ENCODE measurements around the gene ARFGAP2. TPM values are rescaled to one million over a fixed set of nuclear protein-coding genes. Genes with fewer than 3 reads are reported as not detected.

The ARFGAP2 gene
- total RNA-seq (10 to 100 TPM; 65.8 to 68.2 TPM), polyA plus RNA-seq (10 to 100 TPM; 38.4 to 94.1 TPM)
- long read RNA-seq, donor 1, transcript ARFGAP2-216 (2 exons, 519 nt), result minor isoform, 7 of 326 reads
- long read RNA-seq, donor 1, transcript ARFGAP2-205 (16 exons, 2,976 nt), result major isoform, 166 of 326 reads
- long read RNA-seq, donor 1, partial matches to known transcripts, result 26 of 326 reads
- long read RNA-seq, donor 1, other reads (novel, unspliced or antisense), result 118 of 326 reads
- long read RNA-seq, donor 2, transcript ARFGAP2-205 (16 exons, 2,976 nt), result major isoform, 27 of 50 reads
- long read RNA-seq, donor 2, partial matches to known transcripts, result 6 of 50 reads
- long read RNA-seq, donor 2, other reads (novel, unspliced or antisense), result 16 of 50 reads

DNA sequence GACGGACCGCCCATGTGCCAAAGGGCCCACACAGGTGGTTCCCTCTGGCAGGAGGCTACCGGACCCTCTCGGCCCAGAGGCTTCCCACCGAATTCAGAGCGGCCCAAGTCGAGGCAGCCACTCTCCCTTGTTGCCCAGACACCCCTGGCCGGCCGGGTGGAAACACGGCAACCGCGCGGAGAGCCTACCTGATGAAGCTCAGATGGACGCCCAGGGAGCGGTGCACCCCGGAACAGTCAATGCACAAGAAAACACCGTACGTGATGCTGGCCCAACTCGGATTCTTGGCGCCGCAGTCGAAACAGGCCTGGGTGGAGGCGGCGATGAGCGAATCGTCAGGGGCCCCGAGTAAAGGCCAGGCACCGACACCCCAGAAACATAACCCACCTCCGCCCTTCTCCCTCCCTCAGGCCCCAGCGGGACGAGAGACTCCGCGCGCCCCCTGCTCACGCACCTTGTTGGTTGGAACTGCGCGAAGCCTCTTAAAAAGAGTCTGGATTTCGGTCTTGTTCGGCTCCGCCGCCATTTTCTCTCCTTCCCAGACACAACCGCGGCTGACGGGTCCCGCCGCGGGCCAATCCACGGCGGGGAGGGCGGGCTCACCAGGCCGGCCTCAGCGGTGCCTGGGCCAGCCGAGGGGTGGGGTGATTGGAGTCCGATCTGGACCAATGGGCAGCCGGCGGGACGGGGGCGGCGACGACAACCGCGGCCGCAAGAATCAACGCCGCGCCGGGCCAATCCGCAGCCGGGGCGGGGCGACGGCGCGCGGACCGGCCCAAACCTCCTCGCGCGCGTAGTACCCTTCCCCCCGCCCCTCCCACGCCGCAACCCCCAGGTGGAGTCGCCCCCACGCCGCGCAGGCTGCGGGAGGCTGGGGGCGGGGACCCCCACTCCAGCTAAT is at the start of gene ARFGAP2:
Gene ARFGAP2 (minus strand): TSS at position 552 of the 901 bp plus-strand sequence. CDS start 26 bp downstream, at position 526.
- no peaks in the 10 kb centered on the region for H3K4me1 ChIP-seq (ENCODE audit: control insufficient read depth in 1 of 2, insufficient read depth in 2 of 2, low read length in 2 of 2)
- peak within 1 kb of the TSS; percentile 77 to 78 for H3K4me3 ChIP-seq (ENCODE audit: low read length in 2 of 2)
- peak within 1 kb of the TSS; percentile 38 to 92 for H3K27ac ChIP-seq (ENCODE audit: low read depth in 1 of 2, low read length in 2 of 2)
- no peaks in the 10 kb centered on the region for H3K27me3 ChIP-seq (ENCODE audit: control insufficient read depth in 1 of 2, insufficient read depth in 2 of 2, low read length in 1 of 2)
- DNase-seq (peak; percentile 98 to 99), ATAC-seq (ENCODE audit: low FRiP score) (peak; percentile 96)
- WGBS, 2 donors, result 0% methylated on average over 70 to 89 of the region's 89 CpGs
- peaks cover 3 to 4% of the 10 kb centered on the region in 2 donors for H3K36me3 ChIP-seq (ENCODE audit: control insufficient read depth in 1 of 2, insufficient read depth in 2 of 2, low read length in 1 of 2)
- intact Hi-C loops (cut with DNase I), result loop anchor here (2.0 to 10.0 kb wide), 7 partner anchors 38 to 181 kb away; partner anchors contain the start of genes DDB2 (in 1 of the 2), MADD (in 1 of the 2) and NR1H3 (in 1 of the 2)
- H3K9me3 ChIP-seq (ENCODE audit: control insufficient read depth, low read length), result no peaks in the 10 kb centered on the region

GRCh38 chr11:47225552-47226400 is 49.1 kb upstream of the ARFGAP2 start:
- Histone ChIP-seq H3K9me3 (ENCODE audit: control insufficient read depth, low read length) (no peaks in the 10 kb centered on the region), H3K4me3 (ENCODE audit: low read length in 2 of 2) (no peak overlapping the region), H3K36me3 (ENCODE audit: control insufficient read depth in 1 of 2, insufficient read depth in 2 of 2, low read length in 1 of 2) (no peaks in the 10 kb centered on the region), H3K27ac (ENCODE audit: low read depth in 1 of 2, low read length in 2 of 2) (no peak overlapping the region), H3K4me1 (ENCODE audit: control insufficient read depth in 1 of 2, insufficient read depth in 2 of 2, low read length in 2 of 2) (no peaks in the 10 kb centered on the region), H3K27me3 (ENCODE audit: control insufficient read depth in 1 of 2, insufficient read depth in 2 of 2, low read length in 1 of 2) (no peaks in the 10 kb centered on the region)
- no peak for ATAC-seq (ENCODE audit: low FRiP score)
- intact Hi-C loops (cut with DNase I), result no loop called here
- 92 to 95% methylated on average over 7 of the region's 7 CpGs for WGBS, 2 donors
- DNase-seq, result no peak

- Histone ChIP-seq H3K4me3 (ENCODE audit: low read length in 2 of 2) (no peak overlapping the region), H3K9me3 (ENCODE audit: control insufficient read depth, low read length) (no peaks in the 10 kb centered on the region), H3K4me1 (ENCODE audit: control insufficient read depth in 1 of 2, insufficient read depth in 2 of 2, low read length in 2 of 2) (no peaks in the 10 kb centered on the region), H3K27ac (ENCODE audit: low read depth in 1 of 2, low read length in 2 of 2) (no peak overlapping the region), H3K36me3 (ENCODE audit: control insufficient read depth in 1 of 2, insufficient read depth in 2 of 2, low read length in 1 of 2) (no peaks in the 10 kb centered on the region), H3K27me3 (ENCODE audit: control insufficient read depth in 1 of 2, insufficient read depth in 2 of 2, low read length in 1 of 2) (no peaks in the 10 kb centered on the region)
- ATAC-seq (ENCODE audit: low FRiP score) (no peak), DNase-seq (no peak)
- WGBS, 2 donors, result 28 to 38% methylated on average over 2 of the region's 2 CpGs
- intact Hi-C loops (cut with DNase I), result no loop called here
Observed at GRCh38 chr11:47222696-47223095, 46.0 kb upstream of the ARFGAP2 start.

DNA sequence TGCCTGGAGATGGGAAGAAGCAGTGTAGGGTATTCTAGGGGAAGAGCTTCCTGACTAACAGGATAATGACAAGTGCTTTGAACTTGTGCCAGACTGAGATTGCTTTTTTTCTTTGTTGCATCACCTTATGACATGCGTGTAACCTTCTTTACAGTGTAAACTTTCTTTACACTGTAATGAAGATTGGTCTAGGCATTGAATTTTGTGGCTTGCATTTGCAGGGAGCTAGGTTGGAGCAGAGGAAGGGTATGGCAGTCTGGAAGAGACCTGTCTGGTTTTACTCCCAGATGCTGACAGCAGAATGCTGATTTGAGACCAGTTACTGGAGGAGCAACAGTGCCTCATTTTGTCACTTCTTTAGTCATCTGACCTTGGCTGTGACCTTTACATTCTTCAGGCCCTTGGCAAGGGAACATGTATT is 43.7 kb upstream of the ARFGAP2 start:
- DNase-seq, result no peak
- H3K4me1 ChIP-seq (ENCODE audit: control insufficient read depth in 1 of 2, insufficient read depth in 2 of 2, low read length in 2 of 2), result no peaks in the 10 kb centered on the region
- H3K36me3 ChIP-seq (ENCODE audit: control insufficient read depth in 1 of 2, insufficient read depth in 2 of 2, low read length in 1 of 2), result no peaks in the 10 kb centered on the region
- no peak overlapping the region for H3K27ac ChIP-seq (ENCODE audit: low read depth in 1 of 2, low read length in 2 of 2)
- no peaks in the 10 kb centered on the region for H3K27me3 ChIP-seq (ENCODE audit: control insufficient read depth in 1 of 2, insufficient read depth in 2 of 2, low read length in 1 of 2)
- 62 to 77% methylated on average over 1 of the region's 1 CpG for WGBS, 2 donors
- no peak for ATAC-seq (ENCODE audit: low FRiP score)
- H3K9me3 ChIP-seq (ENCODE audit: control insufficient read depth, low read length), result no peaks in the 10 kb centered on the region
- intact Hi-C loops (cut with DNase I), result no loop called here
- no peak overlapping the region for H3K4me3 ChIP-seq (ENCODE audit: low read length in 2 of 2)

GRCh38 chr11:47216121-47216798 is 39.6 kb upstream of the ARFGAP2 start:
- no peaks in the 10 kb centered on the region for H3K9me3 ChIP-seq (ENCODE audit: control insufficient read depth, low read length)
- no peaks in the 10 kb centered on the region for H3K4me1 ChIP-seq (ENCODE audit: control insufficient read depth in 1 of 2, insufficient read depth in 2 of 2, low read length in 2 of 2)
- WGBS, 2 donors, result 0 to 1% methylated on average over 12 of the region's 12 CpGs
- peak overlapping the region; percentile 82 to 91 for H3K4me3 ChIP-seq (ENCODE audit: low read length in 2 of 2)
- no peaks in the 10 kb centered on the region for H3K36me3 ChIP-seq (ENCODE audit: control insufficient read depth in 1 of 2, insufficient read depth in 2 of 2, low read length in 1 of 2)
- DNase-seq (peak; percentile 73 to 83), ATAC-seq (ENCODE audit: low FRiP score) (no peak)
- H3K27me3 ChIP-seq (ENCODE audit: control insufficient read depth in 1 of 2, insufficient read depth in 2 of 2, low read length in 1 of 2), result no peaks in the 10 kb centered on the region
- intact Hi-C loops (cut with DNase I), result loop anchor here in 1 of 2 donors (5.0 kb wide), 1 partner anchor 39 kb away; the partner anchor contains the start of gene ARFGAP2
- peak overlapping the region in 1 of 2 donors; percentile 70 for H3K27ac ChIP-seq (ENCODE audit: low read depth in 1 of 2, low read length in 2 of 2)

GRCh38 chr11:47215366-47215910 is 38.8 kb upstream of the ARFGAP2 start:
- intact Hi-C loops (cut with DNase I), result loop anchor here (2.0 to 5.0 kb wide), 4 partner anchors 29 to 39 kb away; partner anchors contain the start of genes ARFGAP2 (in 2 of the 2), ACP2 (in 1 of the 2) and PACSIN3 (in 1 of the 2)
- ATAC-seq (ENCODE audit: low FRiP score) (no peak), DNase-seq (no peak)
- Histone ChIP-seq H3K27ac (ENCODE audit: low read depth in 1 of 2, low read length in 2 of 2) (peak overlapping the region in 1 of 2 donors; percentile 87), H3K4me3 (ENCODE audit: low read length in 2 of 2) (peak overlapping the region; percentile 82 to 91), H3K9me3 (ENCODE audit: control insufficient read depth, low read length) (no peaks in the 10 kb centered on the region), H3K36me3 (ENCODE audit: control insufficient read depth in 1 of 2, insufficient read depth in 2 of 2, low read length in 1 of 2) (no peaks in the 10 kb centered on the region), H3K27me3 (ENCODE audit: control insufficient read depth in 1 of 2, insufficient read depth in 2 of 2, low read length in 1 of 2) (no peaks in the 10 kb centered on the region), H3K4me1 (ENCODE audit: control insufficient read depth in 1 of 2, insufficient read depth in 2 of 2, low read length in 2 of 2) (no peaks in the 10 kb centered on the region)
- 3% methylated on average over 15 of the region's 15 CpGs for WGBS, 2 donors

- H3K36me3 ChIP-seq (ENCODE audit: control insufficient read depth in 1 of 2, insufficient read depth in 2 of 2, low read length in 1 of 2), result no peaks in the 10 kb centered on the region
- DNase-seq, result peak; percentile 97 to 98
- peak overlapping the region; percentile 25 to 58 for H3K4me3 ChIP-seq (ENCODE audit: low read length in 2 of 2)
- no peaks in the 10 kb centered on the region for H3K9me3 ChIP-seq (ENCODE audit: control insufficient read depth, low read length)
- ATAC-seq (ENCODE audit: low FRiP score), result peak; percentile 95
- no peaks in the 10 kb centered on the region for H3K4me1 ChIP-seq (ENCODE audit: control insufficient read depth in 1 of 2, insufficient read depth in 2 of 2, low read length in 2 of 2)
- H3K27me3 ChIP-seq (ENCODE audit: control insufficient read depth in 1 of 2, insufficient read depth in 2 of 2, low read length in 1 of 2), result no peaks in the 10 kb centered on the region
- 3 to 4% methylated on average over 20 of the region's 20 CpGs for WGBS, 2 donors
- intact Hi-C loops (cut with DNase I), result loop anchor here (1.0 to 2.0 kb wide), 4 partner anchors 27 to 37 kb away; partner anchors contain the start of genes PACSIN3 (in 2 of the 2), ACP2 (in 1 of the 2) and ARFGAP2 (in 1 of the 2)
- H3K27ac ChIP-seq (ENCODE audit: low read depth in 1 of 2, low read length in 2 of 2), result peak overlapping the region; percentile 31 to 84
Observed at GRCh38 chr11:47213950-47214565, 37.4 kb upstream of the ARFGAP2 start.

Measured in aorta (tissue), 5 donors.